NCI-H1092 treated with DMSO at 0.1 percent for 48 hours (cell line): ENCODE data around the gene PAX5.

Experiments used
- DNase-seq: peaks from one replicate; lab custom pipeline; 2025; lab: John Stamatoyannopoulos, UW

PAX5 gene

GRCh38 chr9:36901528-36901927, 132.5 kb downstream of the PAX5 start:
- DNase-seq = no peak

- no peak for DNase-seq
These were observed 133.2 kb downstream of the PAX5 start for GRCh38 chr9:36900856-36901220.

GRCh38 chr9:36900136-36900855, 133.8 kb downstream of the PAX5 start:
- no peak for DNase-seq

GRCh38 chr9:36899406-36899805, 134.7 kb downstream of the PAX5 start:
- no peak for DNase-seq

GRCh38 chr9:36898431-36899020, 135.5 kb downstream of the PAX5 start:
- DNase-seq = no peak

- no peak for DNase-seq
These were observed 136.6 kb downstream of the PAX5 start for GRCh38 chr9:36897478-36897877.

- DNase-seq = no peak
These were observed 137.0 kb downstream of the PAX5 start for GRCh38 chr9:36897019-36897418.

- no peak for DNase-seq
These were observed 137.8 kb downstream of the PAX5 start for GRCh38 chr9:36896296-36896695.

- no peak for DNase-seq
These were observed 138.3 kb downstream of the PAX5 start for GRCh38 chr9:36895744-36896260.

GRCh38 chr9:36894695-36895310, 139.3 kb downstream of the PAX5 start:
- no peak for DNase-seq

GRCh38 chr9:36893911-36894310, 140.2 kb downstream of the PAX5 start:
- DNase-seq = peak; percentile 74

GRCh38 chr9:36893184-36893583, 140.9 kb downstream of the PAX5 start:
- DNase-seq = no peak

- no peak for DNase-seq
These were observed 141.8 kb downstream of the PAX5 start for GRCh38 chr9:36892279-36892678.

- no peak for DNase-seq
These were observed 142.7 kb downstream of the PAX5 start for GRCh38 chr9:36891341-36891811.

GRCh38 chr9:36889844-36890243, 144.2 kb downstream of the PAX5 start:
- DNase-seq = no peak

GRCh38 chr9:36888551-36888950, 145.5 kb downstream of the PAX5 start:
- DNase-seq = no peak

GRCh38 chr9:36884721-36885120, 149.3 kb downstream of the PAX5 start:
- no peak for DNase-seq

GRCh38 chr9:36882594-36882993, 151.5 kb downstream of the PAX5 start:
- DNase-seq = no peak

GRCh38 chr9:36881743-36882441, 152.2 kb downstream of the PAX5 start:
- no peak for DNase-seq

GRCh38 chr9:36881316-36881715, 152.8 kb downstream of the PAX5 start:
- no peak for DNase-seq

- DNase-seq = no peak
These were observed 154.0 kb downstream of the PAX5 start for GRCh38 chr9:36880075-36880474.
